ENCODE measurements around the gene UCN3.

The UCN3 gene

DNA sequence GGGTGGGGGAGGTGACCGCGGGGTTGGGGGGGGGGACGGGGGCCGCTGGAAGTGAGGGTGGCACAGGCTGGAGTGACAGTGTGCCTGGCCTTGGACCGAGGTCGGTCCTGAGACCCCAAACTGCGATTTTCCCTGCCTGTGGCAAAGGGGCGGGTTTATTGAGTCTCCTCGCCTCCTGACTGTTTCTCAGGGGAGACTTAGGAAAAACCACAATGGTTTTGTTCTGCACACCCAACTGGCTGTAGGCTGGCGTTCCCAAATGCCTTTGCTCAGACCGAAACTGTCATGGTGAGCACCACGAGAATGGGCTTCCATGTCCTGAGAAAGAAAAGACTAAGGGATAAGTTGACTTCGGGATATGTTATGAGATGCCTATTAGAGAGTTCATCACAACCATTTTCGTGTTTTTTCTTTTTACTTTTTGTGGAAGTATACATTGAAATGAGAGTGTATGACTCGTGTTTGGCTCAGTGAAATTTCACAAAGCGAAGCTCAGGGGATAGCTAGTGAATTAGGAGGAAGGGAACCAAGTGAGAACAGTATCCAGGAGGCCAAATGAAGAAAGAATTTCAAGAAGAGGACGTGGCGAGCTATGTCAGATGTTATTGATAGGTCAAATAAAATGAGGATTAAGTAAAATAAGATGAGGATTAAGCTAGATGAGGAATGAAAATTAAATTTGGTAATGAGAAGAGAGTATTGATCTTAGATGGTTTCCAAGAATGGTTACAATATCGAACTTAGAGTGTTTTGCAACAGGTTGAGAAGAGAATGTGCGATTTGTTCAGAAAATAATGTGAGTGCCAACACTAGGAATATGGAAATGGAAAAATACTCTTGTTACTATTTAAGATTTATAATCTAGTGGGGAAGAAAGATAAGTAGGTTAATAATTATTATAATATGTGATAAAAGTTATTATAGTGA lies 48.5 kb downstream of the UCN3 start:
- DNase-seq (ENCODE audit: insufficient read length): peak; percentile 16
- no peak for TF ChIP-seq TAF1 (IDR thresholded peaks at IDR 0.05; ENCODE audit: borderline replicate concordance, low read depth, low read length)
- TF ChIP-seq POLR2AphosphoS5 (IDR thresholded peaks at IDR 0.05; ENCODE audit: low read depth, low read length): no peak
- no peak for TF ChIP-seq POLR2A (IDR thresholded peaks at IDR 0.05; ENCODE audit: low read depth, low read length)
- FAIRE-seq: peak; percentile 69

DNA sequence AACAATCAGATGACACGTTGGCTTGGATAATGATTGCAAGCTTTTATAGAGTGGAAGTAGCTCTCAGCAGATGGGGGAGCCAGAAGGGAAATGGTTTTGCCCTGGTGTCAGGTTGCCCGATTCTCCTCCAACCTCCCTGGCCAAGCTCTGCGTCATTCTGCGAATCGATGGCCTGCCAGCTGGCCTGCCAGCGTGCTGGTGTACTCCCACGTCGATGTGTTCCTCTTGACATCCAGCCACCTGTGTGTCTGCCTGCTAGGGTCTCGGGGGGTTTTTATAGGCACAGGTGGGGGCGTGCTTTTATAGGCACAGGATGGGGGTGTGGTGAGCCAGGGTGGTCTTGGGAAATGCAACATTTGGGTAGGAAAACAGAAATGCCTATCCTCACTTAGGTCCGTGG lies 52.2 kb downstream of the UCN3 start:
- DNase-seq (ENCODE audit: insufficient read length) (no peak), FAIRE-seq (no peak)
- TF ChIP-seq POLR2A (IDR thresholded peaks at IDR 0.05; ENCODE audit: low read depth, low read length): no peak
- no peak for TF ChIP-seq POLR2AphosphoS5 (IDR thresholded peaks at IDR 0.05; ENCODE audit: low read depth, low read length)
- TF ChIP-seq TAF1 (IDR thresholded peaks at IDR 0.05; ENCODE audit: borderline replicate concordance, low read depth, low read length): no peak

DNA sequence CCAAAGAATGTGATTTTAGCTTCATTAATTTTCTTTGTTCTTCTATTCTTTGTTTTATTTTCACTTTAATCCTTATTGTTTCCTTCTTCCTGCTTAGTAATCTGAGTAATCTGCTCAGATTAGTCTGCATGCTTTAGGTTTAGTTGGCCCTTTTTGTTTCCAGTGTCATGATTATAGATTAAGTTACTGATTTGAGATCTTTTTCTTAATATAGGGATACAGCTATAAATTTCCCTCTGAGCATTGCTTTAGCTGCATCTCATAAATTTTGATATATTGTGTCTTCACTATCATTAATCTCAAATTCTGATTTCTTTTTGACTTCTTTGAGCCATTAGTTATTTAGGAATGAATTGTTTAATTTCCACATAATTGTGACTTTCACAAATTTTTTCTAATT lies 53.8 kb downstream of the UCN3 start:
- FAIRE-seq (no peak), DNase-seq (ENCODE audit: insufficient read length) (no peak)
- TF ChIP-seq POLR2AphosphoS5 (IDR thresholded peaks at IDR 0.05; ENCODE audit: low read depth, low read length) (no peak), POLR2A (IDR thresholded peaks at IDR 0.05; ENCODE audit: low read depth, low read length) (no peak), TAF1 (IDR thresholded peaks at IDR 0.05; ENCODE audit: borderline replicate concordance, low read depth, low read length) (no peak)

DNA sequence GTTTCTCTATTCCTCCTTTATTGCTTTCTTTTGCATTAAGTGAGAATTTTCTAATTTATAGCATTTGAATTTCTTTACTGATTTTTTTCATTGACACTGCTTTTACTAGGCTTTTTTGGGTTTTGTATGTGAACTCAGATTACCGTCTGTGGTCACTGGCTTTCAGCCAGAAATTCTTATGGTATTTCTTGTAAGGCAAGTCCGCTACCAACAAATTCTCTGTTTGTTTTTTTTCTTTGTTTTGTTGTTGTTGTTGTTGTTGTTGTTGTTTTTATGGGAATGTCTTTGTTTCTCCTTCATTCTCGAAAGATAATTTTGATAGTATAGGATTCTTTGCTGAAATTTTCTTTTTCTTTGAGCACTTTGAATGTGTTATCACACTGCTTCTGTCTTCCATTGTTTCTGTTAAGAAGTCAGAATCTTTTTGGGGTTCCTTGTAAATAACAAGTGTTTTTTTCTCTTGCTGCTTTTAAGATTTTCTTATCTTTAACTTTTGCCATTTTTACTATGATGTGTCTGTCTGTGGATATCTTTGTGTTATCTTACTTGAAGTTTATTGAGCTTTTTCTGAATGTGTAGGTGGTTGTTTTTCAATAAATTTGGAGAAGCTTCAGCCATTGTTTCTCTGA lies 54.8 kb downstream of the UCN3 start:
- TF ChIP-seq TAF1 (IDR thresholded peaks at IDR 0.05; ENCODE audit: borderline replicate concordance, low read depth, low read length): no peak
- no peak for TF ChIP-seq POLR2A (IDR thresholded peaks at IDR 0.05; ENCODE audit: low read depth, low read length)
- no peak for TF ChIP-seq POLR2AphosphoS5 (IDR thresholded peaks at IDR 0.05; ENCODE audit: low read depth, low read length)
- FAIRE-seq (no peak), DNase-seq (ENCODE audit: insufficient read length) (no peak)

DNA sequence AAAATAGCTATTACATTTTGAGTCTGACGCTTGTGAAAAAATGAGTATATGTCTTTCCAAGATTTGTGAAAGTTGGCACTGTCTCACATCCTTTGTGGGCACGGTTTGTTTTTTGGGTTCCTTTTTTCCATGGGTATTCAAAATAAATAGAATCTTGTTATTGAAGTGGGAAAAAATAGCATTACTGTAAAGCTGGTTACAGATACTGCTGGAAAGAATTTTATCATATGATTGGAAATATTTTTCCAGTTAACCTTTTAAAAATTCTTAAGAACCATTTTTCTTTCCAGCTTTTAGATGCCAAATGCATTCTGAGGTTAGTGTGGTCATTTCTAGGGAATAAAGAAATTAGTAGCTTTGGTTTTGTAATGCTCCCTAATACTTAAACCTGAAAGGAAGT lies 59.0 kb downstream of the UCN3 start:
- DNase-seq (ENCODE audit: insufficient read length): no peak
- FAIRE-seq: peak; percentile 5
- TF ChIP-seq TAF1 (IDR thresholded peaks at IDR 0.05; ENCODE audit: borderline replicate concordance, low read depth, low read length) (no peak), POLR2AphosphoS5 (IDR thresholded peaks at IDR 0.05; ENCODE audit: low read depth, low read length) (no peak), POLR2A (IDR thresholded peaks at IDR 0.05; ENCODE audit: low read depth, low read length) (no peak)

Data from GM12892 (cell line).